ENCODE measurements around the gene TERB2. TPM values are rescaled to one million over a fixed set of nuclear protein-coding genes. Genes with fewer than 3 reads are reported as not detected.

Gene TERB2
- polyA plus RNA-seq, 3 donors: not detected

GRCh38 chr15:45021348-45021747 is 64.9 kb downstream of the TERB2 start:
- Mint-ChIP-seq H3K9me3 (peaks cover 0 to 4% (median 0%) of the 10 kb centered on the region in 7 donors), H3K36me3 (no peaks in the 10 kb centered on the region), H3K4me3 (no peak overlapping the region), H3K4me1 (peaks cover 35% of the 10 kb centered on the region), H3K27me3 (ENCODE audit: low read depth in 3 of 3) (peaks cover 3 to 19% (median 9%) of the 10 kb centered on the region in 3 donors), H3K27ac (no peak overlapping the region)
- no peaks in the 10 kb centered on the region for H4K20me1 ChIP-seq (ENCODE audit: insufficient read depth, low read length)
- no peak overlapping the region for H3K9ac ChIP-seq (ENCODE audit: insufficient read depth, low read length, poor library complexity, severe bottlenecking)
- DNase-seq: no peak
- intact Hi-C loops (cut with micrococcal nuclease): no loop called here
- WGBS (ENCODE audit: insufficient coverage): 93% methylated on average over 3 of the region's 6 CpGs
- H2AFZ ChIP-seq (ENCODE audit: insufficient read depth, low read depth, low read length, poor library complexity, severe bottlenecking): no peak overlapping the region
- peaks cover 15 to 20% of the 10 kb centered on the region in 2 donors for H3K4me1 ChIP-seq (ENCODE audit: control insufficient read depth in 1 of 2, insufficient read depth in 2 of 2, low read length in 2 of 2)
- H3K4me3 ChIP-seq (replicated peaks in 1 of 3; ENCODE audit: low read depth in 2 of 3, low read length in 3 of 3): no peak overlapping the region
- no peaks in the 10 kb centered on the region for H3K27me3 ChIP-seq (ENCODE audit: control insufficient read depth in 2 of 2, insufficient read depth in 2 of 2, low read length in 2 of 2)
- H3K9me3 ChIP-seq (replicated peaks in 1 of 2; ENCODE audit: control insufficient read depth in 1 of 2, insufficient read depth in 1 of 2, low read length in 2 of 2): no peaks in the 10 kb centered on the region
- no peak for TF ChIP-seq CTCF (IDR thresholded peaks at IDR 0.05)
- no peak overlapping the region for H3K27ac ChIP-seq (ENCODE audit: low read depth in 1 of 2, low read length in 2 of 2)
- H3K4me2 ChIP-seq (replicated peaks; ENCODE audit: extremely low read depth, low read length, poor library complexity, severe bottlenecking): no peak overlapping the region
- no peaks in the 10 kb centered on the region for H3K36me3 ChIP-seq (replicated peaks in 1 of 2; ENCODE audit: control insufficient read depth in 1 of 2, insufficient read depth in 2 of 2, low read length in 2 of 2)
- peaks cover 13% of the 10 kb centered on the region for H3K79me2 ChIP-seq (ENCODE audit: insufficient read depth, low read length)

- H3K4me3 Mint-ChIP-seq: peak within 1 kb of the TSS; percentile 89 to 92
- no peak for TF ChIP-seq CTCF (IDR thresholded peaks at IDR 0.05)
- 1% methylated on average over 40 of the region's 48 CpGs for WGBS (ENCODE audit: insufficient coverage)
- Histone ChIP-seq H3K9me3 (replicated peaks in 1 of 2; ENCODE audit: control insufficient read depth in 1 of 2, insufficient read depth in 1 of 2, low read length in 2 of 2) (no peaks in the 10 kb centered on the region), H3K27me3 (ENCODE audit: control insufficient read depth in 2 of 2, insufficient read depth in 2 of 2, low read length in 2 of 2) (no peaks in the 10 kb centered on the region), H3K79me2 (ENCODE audit: insufficient read depth, low read length) (peaks cover 20% of the 10 kb centered on the region), H3K36me3 (replicated peaks in 1 of 2; ENCODE audit: control insufficient read depth in 1 of 2, insufficient read depth in 2 of 2, low read length in 2 of 2) (no peaks in the 10 kb centered on the region), H3K27ac (ENCODE audit: low read depth in 1 of 2, low read length in 2 of 2) (peak within 1 kb of the TSS in 1 of 2 donors; percentile 89), H3K4me2 (replicated peaks; ENCODE audit: extremely low read depth, low read length, poor library complexity, severe bottlenecking) (peak within 1 kb of the TSS; percentile 95), H3K4me1 (ENCODE audit: control insufficient read depth in 1 of 2, insufficient read depth in 2 of 2, low read length in 2 of 2) (peaks cover 15 to 20% of the 10 kb centered on the region in 2 donors), H3K9ac (ENCODE audit: insufficient read depth, low read length, poor library complexity, severe bottlenecking) (peak within 1 kb of the TSS; percentile 81), H2AFZ (ENCODE audit: insufficient read depth, low read depth, low read length, poor library complexity, severe bottlenecking) (peak within 1 kb of the TSS; percentile 100), H4K20me1 (ENCODE audit: insufficient read depth, low read length) (no peaks in the 10 kb centered on the region), H3K4me3 (replicated peaks in 1 of 3; ENCODE audit: low read depth in 2 of 3, low read length in 3 of 3) (peak within 1 kb of the TSS; percentile 80 to 96 (median 83))
- H3K36me3 Mint-ChIP-seq: peaks cover 0 to 1% of the 10 kb centered on the region in 2 donors
- peak; percentile 79 to 87 (median 79) for DNase-seq
- intact Hi-C loops (cut with micrococcal nuclease): no loop called here
- H3K9me3 Mint-ChIP-seq: peaks cover 0 to 4% (median 0%) of the 10 kb centered on the region in 7 donors
- peak within 1 kb of the TSS; percentile 68 to 91 (median 81) for H3K27ac Mint-ChIP-seq
- H3K27me3 Mint-ChIP-seq (ENCODE audit: low read depth in 3 of 3): peaks cover 4 to 15% (median 5%) of the 10 kb centered on the region in 3 donors
- H3K4me1 Mint-ChIP-seq: peaks cover 36% of the 10 kb centered on the region
Observed at GRCh38 chr15:45022871-45023658, 66.6 kb downstream of the TERB2 start, which contains the start of gene SORD. Gene SORD, plus strand, starts transcription at chr15:45023195. Its CDS starts 89 bp downstream, at chr15:45023284.

All from CD14-positive monocyte (primary cell).